RPMI8226 (cell line): Measurements from ENCODE around the gene UVRAG.

ENCODE experiments used
- DNase-seq: peaks from one replicate; pipeline ENCODE4 v3.0.0-alpha.2; 2015

The UVRAG gene

GRCh38 chr11:76175783-76176182 lies 360.8 kb downstream of the UVRAG start:
- peak; percentile 54 for DNase-seq

- no peak for DNase-seq
Observed at GRCh38 chr11:76176463-76176862, 361.5 kb downstream of the UVRAG start.

GRCh38 chr11:76177250-76177686 lies 362.3 kb downstream of the UVRAG start:
- no peak for DNase-seq

- DNase-seq: no peak
Observed at GRCh38 chr11:76179147-76179546, 364.1 kb downstream of the UVRAG start.

- no peak for DNase-seq
Observed at GRCh38 chr11:76181371-76181770, 366.4 kb downstream of the UVRAG start.

- DNase-seq: no peak
Observed at GRCh38 chr11:76184551-76184993, 369.6 kb downstream of the UVRAG start.

- no peak for DNase-seq
Observed at GRCh38 chr11:76185511-76185910, 370.5 kb downstream of the UVRAG start.

GRCh38 chr11:76185931-76186401 lies 371.0 kb downstream of the UVRAG start:
- no peak for DNase-seq

GRCh38 chr11:76186776-76187279 lies 371.8 kb downstream of the UVRAG start:
- no peak for DNase-seq

GRCh38 chr11:76188873-76189272 lies 373.9 kb downstream of the UVRAG start:
- DNase-seq: no peak

- no peak for DNase-seq
Observed at GRCh38 chr11:76189682-76190081, 374.7 kb downstream of the UVRAG start.

GRCh38 chr11:76190376-76190775 lies 375.4 kb downstream of the UVRAG start:
- no peak for DNase-seq
